Measurements from ENCODE around the gene FRMD3. TPM values are rescaled to one million over a fixed set of nuclear protein-coding genes. Genes with fewer than 3 reads are reported as not detected.
A peak's percentile ranks its signal among the peaks of the same experiment; 100 is the strongest.

FRMD3 gene
- total and polyA plus RNA-seq, 7 donors: 8.5 to 182 (median 38.7) TPM

DNA sequence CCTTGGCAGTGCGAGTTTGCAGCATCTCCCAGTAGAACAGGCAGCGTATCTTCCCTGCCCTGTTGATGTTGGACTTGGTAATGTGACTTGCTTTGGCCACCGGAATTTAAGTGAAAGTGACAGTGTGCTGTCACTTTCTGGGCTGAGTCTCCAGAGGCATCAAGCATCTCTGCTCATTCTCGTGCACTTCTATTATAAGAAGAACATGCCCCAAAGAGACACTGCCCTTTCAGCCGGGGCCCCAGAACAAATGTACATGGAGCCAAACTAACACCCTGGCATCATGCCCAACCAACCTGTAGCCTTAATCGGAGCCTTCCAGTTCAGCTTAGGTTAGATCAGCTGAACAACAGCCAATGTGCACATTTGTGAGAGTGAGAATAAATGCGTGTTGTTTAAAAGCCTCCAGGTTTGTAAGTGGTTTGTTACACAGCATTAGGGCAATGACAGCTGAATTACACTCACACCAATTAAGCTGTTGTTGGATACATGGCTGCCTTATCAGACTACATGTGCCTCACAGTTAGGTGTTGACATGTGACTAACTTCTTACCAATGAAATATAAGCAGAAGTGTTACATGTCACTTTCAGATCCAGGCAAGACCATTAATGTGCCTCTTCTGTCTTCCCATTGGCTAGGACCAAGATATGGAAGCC lies 22.1 kb upstream of the FRMD3 start:
- ATAC-seq (no peak), DNase-seq (no peak)
- no peaks in the 10 kb centered on the region for H3K9me3 ChIP-seq
- no peaks in the 10 kb centered on the region for H3K27me3 ChIP-seq (ENCODE audit: insufficient read depth in 3 of 3, low read length in 2 of 3)
- intact Hi-C loops (cut with DNase I): no loop called here
- no peak overlapping the region for H3K27ac ChIP-seq
- TF ChIP-seq, protein P1, sequence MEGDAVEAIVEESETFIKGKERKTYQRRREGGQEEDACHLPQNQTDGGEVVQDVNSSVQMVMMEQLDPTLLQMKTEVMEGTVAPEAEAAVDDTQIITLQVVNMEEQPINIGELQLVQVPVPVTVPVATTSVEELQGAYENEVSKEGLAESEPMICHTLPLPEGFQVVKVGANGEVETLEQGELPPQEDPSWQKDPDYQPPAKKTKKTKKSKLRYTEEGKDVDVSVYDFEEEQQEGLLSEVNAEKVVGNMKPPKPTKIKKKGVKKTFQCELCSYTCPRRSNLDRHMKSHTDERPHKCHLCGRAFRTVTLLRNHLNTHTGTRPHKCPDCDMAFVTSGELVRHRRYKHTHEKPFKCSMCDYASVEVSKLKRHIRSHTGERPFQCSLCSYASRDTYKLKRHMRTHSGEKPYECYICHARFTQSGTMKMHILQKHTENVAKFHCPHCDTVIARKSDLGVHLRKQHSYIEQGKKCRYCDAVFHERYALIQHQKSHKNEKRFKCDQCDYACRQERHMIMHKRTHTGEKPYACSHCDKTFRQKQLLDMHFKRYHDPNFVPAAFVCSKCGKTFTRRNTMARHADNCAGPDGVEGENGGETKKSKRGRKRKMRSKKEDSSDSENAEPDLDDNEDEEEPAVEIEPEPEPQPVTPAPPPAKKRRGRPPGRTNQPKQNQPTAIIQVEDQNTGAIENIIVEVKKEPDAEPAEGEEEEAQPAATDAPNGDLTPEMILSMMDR (IDR thresholded peaks at IDR 0.05): no peak
- no peak overlapping the region for H3K4me3 ChIP-seq
- 71 to 84% (median 79%) methylated on average over 7 of the region's 7 CpGs for WGBS, 3 donors
- H3K36me3 ChIP-seq (ENCODE audit: insufficient read depth in 1 of 2, low read depth in 1 of 2): no peaks in the 10 kb centered on the region
- H3K4me1 ChIP-seq: no peaks in the 10 kb centered on the region

GRCh38 chr9:83557771-83558170 lies 19.6 kb upstream of the FRMD3 start:
- H3K9me3 ChIP-seq: no peaks in the 10 kb centered on the region
- TF ChIP-seq, protein P1 (IDR thresholded peaks at IDR 0.05): no peak
- no peak for DNase-seq
- H3K4me3 ChIP-seq: no peak overlapping the region
- no peaks in the 10 kb centered on the region for H3K4me1 ChIP-seq
- no peak overlapping the region for H3K27ac ChIP-seq
- no peaks in the 10 kb centered on the region for H3K27me3 ChIP-seq (ENCODE audit: insufficient read depth in 3 of 3, low read length in 2 of 3)
- intact Hi-C loops (cut with DNase I): no loop called here
- ATAC-seq: no peak
- H3K36me3 ChIP-seq (ENCODE audit: insufficient read depth in 1 of 2, low read depth in 1 of 2): no peaks in the 10 kb centered on the region

- Histone ChIP-seq H3K27ac (no peak overlapping the region), H3K4me1 (no peaks in the 10 kb centered on the region), H3K36me3 (ENCODE audit: insufficient read depth in 1 of 2, low read depth in 1 of 2) (no peaks in the 10 kb centered on the region), H3K4me3 (no peak overlapping the region), H3K9me3 (no peaks in the 10 kb centered on the region), H3K27me3 (ENCODE audit: insufficient read depth in 3 of 3, low read length in 2 of 3) (no peaks in the 10 kb centered on the region)
- TF ChIP-seq, protein P1 (IDR thresholded peaks at IDR 0.05): no peak
- DNase-seq: no peak
- no peak for ATAC-seq
- intact Hi-C loops (cut with DNase I): no loop called here
- WGBS, 3 donors: 93 to 100% (median 97%) methylated on average over 1 of the region's 1 CpG
Measured at GRCh38 chr9:83557317-83557716, 19.1 kb upstream of the FRMD3 start.

- no peak overlapping the region for H3K27ac ChIP-seq
- WGBS, 3 donors: 72 to 79% (median 73%) methylated on average over 3 of the region's 3 CpGs
Measured at GRCh38 chr9:83554278-83554677, 16.1 kb upstream of the FRMD3 start.

More at GRCh38 chr9:83554278-83554677, 16.1 kb upstream of the FRMD3 start:
- Histone ChIP-seq H3K27me3 (ENCODE audit: insufficient read depth in 3 of 3, low read length in 2 of 3) (no peaks in the 10 kb centered on the region), H3K36me3 (ENCODE audit: insufficient read depth in 1 of 2, low read depth in 1 of 2) (no peaks in the 10 kb centered on the region), H3K4me1 (no peaks in the 10 kb centered on the region), H3K9me3 (peaks cover 9% of the 10 kb centered on the region), H3K4me3 (no peak overlapping the region)
- ATAC-seq (peak in 2 of 4 donors; percentile 17 to 60), DNase-seq (peak; percentile 14 to 81)
- intact Hi-C loops (cut with DNase I): no loop called here
- TF ChIP-seq, protein P1 (IDR thresholded peaks at IDR 0.05): no peak
